Activated naive CD4-positive, alpha-beta T cell treated with anti-CD3 and anti-CD28 coated beads, Interleukin-2, amount 50 U/mL, for 24 hours (primary cell): ENCODE measurements around the gene WIPF2.

Experiments used
- H3K27ac Mint-ChIP-seq: one replicate; pipeline ENCODE4 v1.8.0; 2021; ENCODE audit warnings: mild to moderate bottlenecking, mixed read lengths
- H3K27me3 Mint-ChIP-seq: one replicate; pipeline ENCODE4 v1.8.0; 2021; ENCODE audit warnings: mixed read lengths
- H3K36me3 Mint-ChIP-seq: one replicate; pipeline ENCODE4 v1.8.0; 2021; ENCODE audit warnings: mixed read lengths
- H3K4me1 Mint-ChIP-seq: one replicate; pipeline ENCODE4 v1.8.0; 2021; ENCODE audit warnings: mixed read lengths
- H3K4me3 Mint-ChIP-seq: one replicate; pipeline ENCODE4 v1.8.0; 2021; ENCODE audit warnings: mild to moderate bottlenecking, mixed read lengths
- H3K9me3 Mint-ChIP-seq: one replicate; pipeline ENCODE4 v1.8.0; 2021; ENCODE audit warnings: mixed read lengths

The WIPF2 gene

GRCh38 chr17:40329839-40330794 is 111.0 kb downstream of the WIPF2 start:
- H3K36me3 Mint-ChIP-seq, result peaks cover 12% of the 10 kb centered on the region
- peaks cover 92% of the 10 kb centered on the region for H3K4me1 Mint-ChIP-seq

GRCh38 chr17:40330850-40331470 is 111.9 kb downstream of the WIPF2 start:
- no peaks in the 10 kb centered on the region for H3K27me3 Mint-ChIP-seq
- H3K36me3 Mint-ChIP-seq, result peaks cover 12% of the 10 kb centered on the region
- peak overlapping the region; percentile 65 for H3K27ac Mint-ChIP-seq
- no peaks in the 10 kb centered on the region for H3K9me3 Mint-ChIP-seq
- peak overlapping the region; percentile 59 for H3K4me3 Mint-ChIP-seq
- H3K4me1 Mint-ChIP-seq, result peaks cover 86% of the 10 kb centered on the region

More at GRCh38 chr17:40329839-40330794, 111.0 kb downstream of the WIPF2 start:
- Mint-ChIP-seq H3K4me3 (peak overlapping the region; percentile 19), H3K27ac (peak overlapping the region; percentile 65), H3K9me3 (no peaks in the 10 kb centered on the region), H3K27me3 (no peaks in the 10 kb centered on the region)

GRCh38 chr17:40331743-40332641 is 112.9 kb downstream of the WIPF2 start:
- no peaks in the 10 kb centered on the region for H3K27me3 Mint-ChIP-seq
- no peaks in the 10 kb centered on the region for H3K9me3 Mint-ChIP-seq
- peaks cover 79% of the 10 kb centered on the region for H3K4me1 Mint-ChIP-seq
- H3K4me3 Mint-ChIP-seq, result peak overlapping the region; percentile 59
- no peak overlapping the region for H3K27ac Mint-ChIP-seq
- H3K36me3 Mint-ChIP-seq, result peaks cover 12% of the 10 kb centered on the region
